SU-DHL-6 (cell line): Measurements from ENCODE around the gene CUBN.

ENCODE experiments used
- CTCF ChIP-seq: fragments of 200-600 bp; sonication (generic); IDR thresholded peaks from one replicate; pipeline ENCODE4 v1.5.1; 2017; ENCODE audit warnings: antibody characterized with exemption, mild to moderate bottlenecking, low read length, moderate library complexity; ENCODE audit not compliant: insufficient read depth, poor library complexity, severe bottlenecking
- EZH2phosphoT487 ChIP-seq: fragments of 200-600 bp; sonication (generic), shearing (Covaris generic); conservative IDR thresholded peaks from 2 replicates; pipeline ENCODE4 v1.6.1; 2018; ENCODE audit warnings: mild to moderate bottlenecking, antibody characterized with exemption, low read length, moderate library complexity, mixed read lengths

GRCh38 chr10:17053513-17053912, 76.1 kb downstream of the CUBN start:
- no peak for TF ChIP-seq CTCF
- TF ChIP-seq EZH2phosphoT487 = no peak
